Measurements from ENCODE around the gene RAD9A.
A peak's percentile ranks its signal among the peaks of the same experiment; 100 is the strongest.

RAD9A gene

GRCh38 chr11:67428052-67429001, 36.5 kb downstream of the RAD9A start, which contains the start of gene RPS6KB2:
Gene RPS6KB2, plus strand, starts transcription at chr11:67428494. Its CDS starts 52 bp downstream, at chr11:67428546.
- peak; percentile 99 for DNase-seq (ENCODE audit: low spot score)

GRCh38 chr11:67429038-67429668, 37.4 kb downstream of the RAD9A start:
- DNase-seq (ENCODE audit: low spot score), result no peak

GRCh38 chr11:67429722-67430121, 37.9 kb downstream of the RAD9A start:
- DNase-seq (ENCODE audit: low spot score), result no peak

GRCh38 chr11:67431346-67432249, 39.8 kb downstream of the RAD9A start:
- DNase-seq (ENCODE audit: low spot score), result no peak

GRCh38 chr11:67432655-67433349, 41.0 kb downstream of the RAD9A start:
- no peak for DNase-seq (ENCODE audit: low spot score)

- no peak for DNase-seq (ENCODE audit: low spot score)
Observed at GRCh38 chr11:67433536-67434394, 42.0 kb downstream of the RAD9A start.

- DNase-seq (ENCODE audit: low spot score), result no peak
Observed at GRCh38 chr11:67434395-67434881, 42.7 kb downstream of the RAD9A start.

GRCh38 chr11:67435031-67435726, 43.4 kb downstream of the RAD9A start:
- DNase-seq (ENCODE audit: low spot score), result no peak

GRCh38 chr11:67435727-67436458, 44.1 kb downstream of the RAD9A start:
- DNase-seq (ENCODE audit: low spot score), result no peak

- no peak for DNase-seq (ENCODE audit: low spot score)
Observed at GRCh38 chr11:67436459-67437081, 44.8 kb downstream of the RAD9A start.

GRCh38 chr11:67437082-67437808, 45.5 kb downstream of the RAD9A start, which contains the start of gene PTPRCAP:
Gene PTPRCAP, minus strand, starts transcription at chr11:67437682. Its CDS starts 63 bp downstream, at chr11:67437619.
- DNase-seq (ENCODE audit: low spot score), result no peak

- DNase-seq (ENCODE audit: low spot score), result no peak
Observed at GRCh38 chr11:67437809-67438157, 46.0 kb downstream of the RAD9A start.

GRCh38 chr11:67438158-67438902, 46.5 kb downstream of the RAD9A start:
- no peak for DNase-seq (ENCODE audit: low spot score)

GRCh38 chr11:67439321-67440228, 47.8 kb downstream of the RAD9A start:
- DNase-seq (ENCODE audit: low spot score), result no peak

- no peak for DNase-seq (ENCODE audit: low spot score)
Observed at GRCh38 chr11:67440229-67441097, 48.7 kb downstream of the RAD9A start.

Data from COLO829 (cell line).